Kidney (tissue), 14 donors: ENCODE measurements around the gene RASAL3. TPM values are rescaled to one million over a fixed set of nuclear protein-coding genes. Genes with fewer than 3 reads are reported as not detected.

Source experiments
- DNase-seq, 5 donors: peaks; one replicate each; pipeline ENCODE4 v3.0.0-alpha.2; 2013 to 2020
- FAIRE-seq: peaks from 2 replicates; lab custom pipeline; 2012; peaks lifted over from hg19 to GRCh38; lab: Jason Lieb, UNC
- H3K27ac ChIP-seq, 2 donors: one replicate each; pipeline ENCODE4 v1.7.0; 2013; ENCODE audit warnings: low read depth in 2 of 2, low read length in 2 of 2, inconsistent platforms in 1 of 2
- H3K27me3 ChIP-seq: one replicate; pipeline ENCODE4 v1.7.1; 2013; ENCODE audit warnings: low read length, inconsistent platforms; ENCODE audit not compliant: control insufficient read depth, insufficient read depth
- H3K36me3 ChIP-seq, 3 donors: one replicate each; pipeline versions ENCODE4 v1.7.0 to v1.7.1; 2013; ENCODE audit warnings: low read length in 3 of 3, control low read depth in 1 of 3, inconsistent platforms in 1 of 3; ENCODE audit not compliant: insufficient read depth in 3 of 3, control insufficient read depth in 2 of 3
- H3K4me1 ChIP-seq, 3 donors: one replicate each; pipeline versions ENCODE4 v1.7.0 to v1.7.1; 2013; ENCODE audit warnings: low read length in 3 of 3, inconsistent platforms in 1 of 3, low read depth in 1 of 3; ENCODE audit not compliant: control insufficient read depth in 2 of 3, insufficient read depth in 2 of 3
- H3K4me3 ChIP-seq, 3 donors: one replicate each; pipeline versions ENCODE4 v1.7.0 to v1.8.1; 2013; ENCODE audit warnings: low read length in 3 of 3, control low read depth in 1 of 3, inconsistent platforms in 1 of 3
- H3K9ac ChIP-seq, 3 donors: one replicate each; pipeline versions ENCODE4 v1.7.0 to v1.7.1; 2013; ENCODE audit warnings: low read length in 3 of 3, control low read depth in 1 of 3, inconsistent platforms in 1 of 3
- H3K9me3 ChIP-seq, 3 donors: one replicate each; pipeline versions ENCODE4 v1.7.0 to v1.7.1; 2013; ENCODE audit warnings: low read length in 3 of 3, control low read depth in 1 of 3, inconsistent platforms in 1 of 3; ENCODE audit not compliant: control insufficient read depth in 2 of 3, insufficient read depth in 1 of 3
- intact Hi-C: fragments of 100-400 bp; cut with DNase I; formaldehyde crosslinking; loops from one replicate; pipeline ENCODE4 v1.11.1; 2022
- polyA plus RNA-seq: library from polyadenylated mRNA; stranded (reverse); fragments of 350-450 nt; fragmentation: Illumina TruSeq; extraction: RNeasy Lipid Tissue Mini Kit (QIAGEN cat#74804); gene quantifications from one replicate; pipeline ENCODE4 v1.2.3, GENCODE V29; 2014; ENCODE audit warnings: low read depth, low replicate concordance; ENCODE audit not compliant: insufficient read depth
- total RNA-seq: library from RNA; stranded (reverse); fragmentation: NEBNext Ultra II Directional; extraction: Animal tissue kit (Norgen Biotek cat#: 25700); gene quantifications from one replicate; pipeline ENCODE4 v1.2.1, GENCODE V29; 2021
- TF ChIP-seq, protein P1 (sequence below): IDR thresholded peaks from 3 replicates; pipeline ENCODE4 v1.5.1; 2012; ENCODE audit warnings: mild to moderate bottlenecking, moderate library complexity, borderline replicate concordance; ENCODE audit not compliant: insufficient read depth; ENCODE audit errors: extremely low read depth
- donor health status: control.
- donor health status: control.
- donor health status: control.
- donor health status: control.
- donor health status: control.
- donor health status: DM: yes; HTN: yes; CAD: no.
- donor health status: Normal renal cell carcinoma (clear cell type).

RASAL3 gene
- total and polyA plus RNA-seq, 2 donors from 2014 or later, result 1.5 to 12.1 TPM

DNA sequence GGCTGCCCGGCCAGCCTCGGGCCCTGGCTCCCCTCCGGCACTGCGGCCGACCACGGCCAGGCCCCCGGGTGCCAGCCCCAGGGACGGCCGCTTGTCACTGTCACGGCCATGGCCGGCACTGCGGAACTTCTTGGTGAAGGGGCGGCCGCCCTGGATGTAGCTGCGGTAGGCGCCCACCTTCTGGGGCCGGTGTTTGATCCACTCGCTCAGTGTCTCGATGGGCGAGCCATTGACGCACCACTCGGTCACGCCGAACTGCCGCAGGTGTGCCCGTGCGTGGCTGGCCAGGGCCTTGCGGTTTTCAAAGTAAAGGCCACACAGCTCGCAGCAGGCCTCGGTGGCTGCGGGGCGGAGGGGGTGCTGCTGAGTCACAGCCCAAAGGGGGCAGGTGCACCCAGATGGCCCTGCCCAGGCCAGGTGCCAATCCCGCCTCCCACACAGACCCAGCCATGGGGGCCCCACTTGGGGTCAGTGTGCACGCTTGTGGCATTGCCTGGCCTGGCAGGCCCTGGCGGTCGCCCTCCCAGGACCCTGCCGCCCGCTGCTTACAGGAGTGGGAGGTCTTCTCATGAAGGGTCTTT, 39.6 kb downstream of the RASAL3 start:
- H3K27ac ChIP-seq, result no peak overlapping the region

DNA sequence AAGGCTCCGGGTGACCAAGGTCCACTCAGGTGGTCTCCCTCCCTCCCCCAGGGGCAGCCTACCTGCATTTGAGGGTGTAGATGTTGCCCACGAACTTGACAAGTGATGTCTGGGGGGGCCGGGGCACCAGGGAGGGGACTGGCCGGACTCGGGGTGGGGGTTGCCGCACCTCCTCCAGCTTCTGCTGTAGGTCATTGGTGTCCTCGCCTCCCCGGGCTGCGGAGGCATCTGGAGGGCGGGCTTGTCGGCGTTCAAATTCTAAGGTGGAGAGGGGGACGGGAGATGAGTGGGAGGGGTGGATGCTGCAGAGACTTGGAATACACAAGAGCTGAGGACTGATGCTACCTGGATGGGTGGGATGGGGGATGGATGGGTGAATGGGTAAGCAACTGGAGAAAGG, 40.2 kb downstream of the RASAL3 start:
- no peak overlapping the region for H3K4me3 ChIP-seq
- peaks cover 5 to 15% (median 11%) of the 10 kb centered on the region in 3 donors for H3K36me3 ChIP-seq
- H3K4me1 ChIP-seq, result no peaks in the 10 kb centered on the region
- no peak overlapping the region for H3K27ac ChIP-seq
- TF ChIP-seq, protein P1, sequence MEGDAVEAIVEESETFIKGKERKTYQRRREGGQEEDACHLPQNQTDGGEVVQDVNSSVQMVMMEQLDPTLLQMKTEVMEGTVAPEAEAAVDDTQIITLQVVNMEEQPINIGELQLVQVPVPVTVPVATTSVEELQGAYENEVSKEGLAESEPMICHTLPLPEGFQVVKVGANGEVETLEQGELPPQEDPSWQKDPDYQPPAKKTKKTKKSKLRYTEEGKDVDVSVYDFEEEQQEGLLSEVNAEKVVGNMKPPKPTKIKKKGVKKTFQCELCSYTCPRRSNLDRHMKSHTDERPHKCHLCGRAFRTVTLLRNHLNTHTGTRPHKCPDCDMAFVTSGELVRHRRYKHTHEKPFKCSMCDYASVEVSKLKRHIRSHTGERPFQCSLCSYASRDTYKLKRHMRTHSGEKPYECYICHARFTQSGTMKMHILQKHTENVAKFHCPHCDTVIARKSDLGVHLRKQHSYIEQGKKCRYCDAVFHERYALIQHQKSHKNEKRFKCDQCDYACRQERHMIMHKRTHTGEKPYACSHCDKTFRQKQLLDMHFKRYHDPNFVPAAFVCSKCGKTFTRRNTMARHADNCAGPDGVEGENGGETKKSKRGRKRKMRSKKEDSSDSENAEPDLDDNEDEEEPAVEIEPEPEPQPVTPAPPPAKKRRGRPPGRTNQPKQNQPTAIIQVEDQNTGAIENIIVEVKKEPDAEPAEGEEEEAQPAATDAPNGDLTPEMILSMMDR, result no peak
- intact Hi-C loops, result no loop called here
- FAIRE-seq (no peak), DNase-seq (no peak)
- no peaks in the 10 kb centered on the region for H3K27me3 ChIP-seq
- H3K9me3 ChIP-seq, result no peaks in the 10 kb centered on the region
- no peak overlapping the region for H3K9ac ChIP-seq

More for the DNA sequence above, 39.6 kb downstream of the RASAL3 start:
- intact Hi-C loops, result no loop called here
- Histone ChIP-seq H3K9ac (no peak overlapping the region), H3K9me3 (no peaks in the 10 kb centered on the region), H3K4me3 (no peak overlapping the region), H3K27me3 (no peaks in the 10 kb centered on the region), H3K4me1 (no peaks in the 10 kb centered on the region), H3K36me3 (peaks cover 5 to 15% (median 11%) of the 10 kb centered on the region in 3 donors)
- TF ChIP-seq, protein P1, result no peak
- FAIRE-seq (no peak), DNase-seq (no peak)

DNA sequence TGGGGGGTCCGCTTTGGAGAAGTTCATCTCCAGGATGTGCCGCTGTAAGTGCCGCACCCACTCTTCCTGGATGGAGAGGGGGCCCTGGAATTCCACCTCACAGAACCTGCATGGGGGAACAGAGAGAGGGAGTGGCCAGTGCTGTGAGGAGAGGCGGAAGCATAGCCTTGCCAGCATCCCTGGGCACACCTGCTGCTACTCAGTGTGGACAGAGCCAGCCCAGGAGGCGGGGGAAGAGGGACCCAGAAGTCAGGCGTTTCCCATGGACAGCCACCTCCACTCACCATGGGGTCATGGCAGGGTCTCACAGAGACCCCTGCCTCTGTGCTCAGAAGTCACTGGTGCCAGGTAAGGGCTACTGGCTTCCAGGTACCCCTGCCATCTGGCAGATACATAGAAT, 41.2 kb downstream of the RASAL3 start:
- no peak overlapping the region for H3K27ac ChIP-seq
- no peaks in the 10 kb centered on the region for H3K4me1 ChIP-seq
- no peaks in the 10 kb centered on the region for H3K27me3 ChIP-seq
- H3K9me3 ChIP-seq, result no peaks in the 10 kb centered on the region
- no peak overlapping the region for H3K9ac ChIP-seq
- H3K36me3 ChIP-seq, result peaks cover 5 to 15% (median 11%) of the 10 kb centered on the region in 3 donors
- intact Hi-C loops, result no loop called here
- no peak overlapping the region for H3K4me3 ChIP-seq
- FAIRE-seq (no peak), DNase-seq (no peak)
- TF ChIP-seq, protein P1, result no peak
